Measurements from ENCODE around the gene HRC. TPM values are rescaled to one million over a fixed set of nuclear protein-coding genes. Genes with fewer than 3 reads are reported as not detected.

Gene HRC
- total RNA-seq, 2 donors from 2014 or later, result 0.57 to 3.9 TPM

- Histone ChIP-seq H3K27ac (ENCODE audit: low read depth, low read length) (no peak overlapping the region), H3K4me3 (ENCODE audit: low read length) (no peak overlapping the region), H3K9ac (ENCODE audit: extremely low read depth, low read length, poor library complexity, severe bottlenecking) (no peak overlapping the region), H3K27me3 (ENCODE audit: control insufficient read depth, insufficient read depth, low read length, poor library complexity, severe bottlenecking) (peaks cover 14% of the 10 kb centered on the region), H3K4me1 (ENCODE audit: control insufficient read depth, insufficient read depth, low read length) (peaks cover 6% of the 10 kb centered on the region), H3K36me3 (ENCODE audit: control insufficient read depth, insufficient read depth, low read length) (no peaks in the 10 kb centered on the region), H3K9me3 (ENCODE audit: control insufficient read depth, low read length) (no peaks in the 10 kb centered on the region)
- Mint-ChIP-seq H3K27ac (no peak overlapping the region), H3K36me3 (ENCODE audit: low read depth) (no peaks in the 10 kb centered on the region), H3K9me3 (peaks cover 4% of the 10 kb centered on the region), H3K4me1 (peaks cover 10% of the 10 kb centered on the region), H3K27me3 (ENCODE audit: insufficient read depth) (peaks cover 58% of the 10 kb centered on the region), H3K4me3 (peak overlapping the region; percentile 75)
- TF ChIP-seq, protein P1, sequence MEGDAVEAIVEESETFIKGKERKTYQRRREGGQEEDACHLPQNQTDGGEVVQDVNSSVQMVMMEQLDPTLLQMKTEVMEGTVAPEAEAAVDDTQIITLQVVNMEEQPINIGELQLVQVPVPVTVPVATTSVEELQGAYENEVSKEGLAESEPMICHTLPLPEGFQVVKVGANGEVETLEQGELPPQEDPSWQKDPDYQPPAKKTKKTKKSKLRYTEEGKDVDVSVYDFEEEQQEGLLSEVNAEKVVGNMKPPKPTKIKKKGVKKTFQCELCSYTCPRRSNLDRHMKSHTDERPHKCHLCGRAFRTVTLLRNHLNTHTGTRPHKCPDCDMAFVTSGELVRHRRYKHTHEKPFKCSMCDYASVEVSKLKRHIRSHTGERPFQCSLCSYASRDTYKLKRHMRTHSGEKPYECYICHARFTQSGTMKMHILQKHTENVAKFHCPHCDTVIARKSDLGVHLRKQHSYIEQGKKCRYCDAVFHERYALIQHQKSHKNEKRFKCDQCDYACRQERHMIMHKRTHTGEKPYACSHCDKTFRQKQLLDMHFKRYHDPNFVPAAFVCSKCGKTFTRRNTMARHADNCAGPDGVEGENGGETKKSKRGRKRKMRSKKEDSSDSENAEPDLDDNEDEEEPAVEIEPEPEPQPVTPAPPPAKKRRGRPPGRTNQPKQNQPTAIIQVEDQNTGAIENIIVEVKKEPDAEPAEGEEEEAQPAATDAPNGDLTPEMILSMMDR (conservative IDR thresholded peaks at IDR 0.05), result no peak
- 54 to 60% methylated on average over 7 to 10 of the region's 10 CpGs for WGBS, 2 experiments (ENCODE audit: insufficient coverage in 1 of 2, insufficient read length in 1 of 2)
- no peak for DNase-seq
These were observed 3.1 kb downstream of the HRC start for GRCh38 chr19:49152119-49152550.

DNA sequence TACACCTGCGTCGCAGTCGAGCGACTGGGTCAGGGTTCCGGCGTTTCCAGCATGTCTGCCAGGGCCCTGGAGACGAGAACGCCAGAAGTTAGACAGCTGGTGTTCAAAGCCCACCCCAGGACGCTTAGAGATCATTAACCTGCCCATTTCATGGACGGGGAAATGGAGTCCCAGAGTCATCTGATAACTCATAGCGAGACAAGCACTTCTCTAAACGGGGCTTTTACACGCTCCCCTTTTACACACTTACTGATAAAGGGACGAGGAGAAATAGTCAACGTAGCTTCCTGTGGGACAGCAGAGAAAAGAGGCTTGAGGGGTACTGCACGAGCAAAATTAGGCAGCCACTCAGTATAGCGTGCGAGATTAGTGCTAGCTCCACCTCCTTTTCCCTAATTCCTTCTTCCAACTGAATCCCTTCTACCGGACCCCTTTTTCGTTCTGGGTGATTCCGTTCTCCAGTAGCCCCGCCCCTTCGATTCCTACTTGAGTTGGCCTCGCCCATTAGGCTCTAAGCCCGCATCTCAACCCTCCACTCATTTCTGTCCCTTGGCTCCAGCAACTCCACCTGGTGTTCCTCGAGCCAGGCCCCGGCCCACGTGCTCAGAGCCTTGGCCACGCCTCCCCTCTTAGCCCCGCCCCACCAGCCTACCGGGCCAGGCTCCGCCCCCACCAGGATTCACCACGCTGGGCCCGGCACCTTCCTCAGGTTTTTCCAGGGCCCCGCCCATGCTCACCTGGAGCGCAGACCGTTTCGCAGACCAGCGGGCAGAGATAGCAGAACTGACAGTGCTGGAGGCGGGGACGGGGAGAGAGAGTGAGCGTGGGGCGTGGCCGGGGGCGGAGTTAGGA is 3.7 kb downstream of the HRC start:
- peaks cover 14% of the 10 kb centered on the region for H3K27me3 ChIP-seq (ENCODE audit: control insufficient read depth, insufficient read depth, low read length, poor library complexity, severe bottlenecking)
- H3K9me3 Mint-ChIP-seq, result peaks cover 4% of the 10 kb centered on the region
- WGBS, 2 experiments (ENCODE audit: insufficient coverage in 1 of 2, insufficient read length in 1 of 2), result 17 to 22% methylated on average over 24 to 45 of the region's 45 CpGs
- TF ChIP-seq, protein P1 (conservative IDR thresholded peaks at IDR 0.05), result no peak
- H3K9ac ChIP-seq (ENCODE audit: extremely low read depth, low read length, poor library complexity, severe bottlenecking), result no peak overlapping the region
- peak overlapping the region; percentile 94 for H3K4me3 ChIP-seq (ENCODE audit: low read length)
- peaks cover 55% of the 10 kb centered on the region for H3K27me3 Mint-ChIP-seq (ENCODE audit: insufficient read depth)
- no peak overlapping the region for H3K27ac ChIP-seq (ENCODE audit: low read depth, low read length)
- peak; percentile 99 for DNase-seq
- no peaks in the 10 kb centered on the region for H3K36me3 Mint-ChIP-seq (ENCODE audit: low read depth)
- H3K4me1 ChIP-seq (ENCODE audit: control insufficient read depth, insufficient read depth, low read length), result peaks cover 6% of the 10 kb centered on the region
- H3K9me3 ChIP-seq (ENCODE audit: control insufficient read depth, low read length), result no peaks in the 10 kb centered on the region
- peaks cover 15% of the 10 kb centered on the region for H3K4me1 Mint-ChIP-seq
- H3K36me3 ChIP-seq (ENCODE audit: control insufficient read depth, insufficient read depth, low read length), result no peaks in the 10 kb centered on the region
- H3K27ac Mint-ChIP-seq, result no peak overlapping the region
- peak overlapping the region; percentile 75 for H3K4me3 Mint-ChIP-seq

DNA sequence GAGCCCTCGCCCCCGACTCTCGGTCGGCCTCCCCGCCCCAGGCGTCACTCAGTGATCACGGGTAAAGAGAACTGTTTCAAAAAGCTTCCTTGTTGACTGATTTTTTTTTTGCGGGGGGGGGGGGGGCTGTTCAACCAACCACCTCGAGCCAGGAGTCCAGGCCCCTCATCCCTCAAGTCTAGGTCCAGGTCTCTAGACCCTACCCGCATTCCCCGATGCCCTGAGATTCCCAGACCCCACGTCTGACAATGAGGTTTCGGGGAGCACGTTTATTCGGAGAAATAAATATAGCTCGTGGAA is 4.3 kb downstream of the HRC start:
- peak overlapping the region; percentile 75 for H3K4me3 Mint-ChIP-seq
- WGBS, 2 experiments (ENCODE audit: insufficient coverage in 1 of 2, insufficient read length in 1 of 2), result 16 to 57% methylated on average over 4 to 15 of the region's 16 CpGs

More for the DNA sequence above, 4.3 kb downstream of the HRC start:
- Mint-ChIP-seq H3K36me3 (ENCODE audit: low read depth) (no peaks in the 10 kb centered on the region), H3K27me3 (ENCODE audit: insufficient read depth) (peaks cover 50% of the 10 kb centered on the region), H3K4me1 (peaks cover 15% of the 10 kb centered on the region), H3K9me3 (peaks cover 4% of the 10 kb centered on the region), H3K27ac (no peak overlapping the region)
- DNase-seq, result no peak
- H3K4me1 ChIP-seq (ENCODE audit: control insufficient read depth, insufficient read depth, low read length), result peaks cover 6% of the 10 kb centered on the region
- peaks cover 14% of the 10 kb centered on the region for H3K27me3 ChIP-seq (ENCODE audit: control insufficient read depth, insufficient read depth, low read length, poor library complexity, severe bottlenecking)
- H3K9ac ChIP-seq (ENCODE audit: extremely low read depth, low read length, poor library complexity, severe bottlenecking), result no peak overlapping the region
- no peak overlapping the region for H3K27ac ChIP-seq (ENCODE audit: low read depth, low read length)
- H3K36me3 ChIP-seq (ENCODE audit: control insufficient read depth, insufficient read depth, low read length), result no peaks in the 10 kb centered on the region
- TF ChIP-seq, protein P1 (conservative IDR thresholded peaks at IDR 0.05), result no peak
- H3K9me3 ChIP-seq (ENCODE audit: control insufficient read depth, low read length), result no peaks in the 10 kb centered on the region
- peak overlapping the region; percentile 94 for H3K4me3 ChIP-seq (ENCODE audit: low read length)
